ENCODE results near the gene EDC4.

GRCh38 chr16:67828651-67829050, 44.2 kb upstream of the EDC4 start:
- TF ChIP-seq, protein P1, sequence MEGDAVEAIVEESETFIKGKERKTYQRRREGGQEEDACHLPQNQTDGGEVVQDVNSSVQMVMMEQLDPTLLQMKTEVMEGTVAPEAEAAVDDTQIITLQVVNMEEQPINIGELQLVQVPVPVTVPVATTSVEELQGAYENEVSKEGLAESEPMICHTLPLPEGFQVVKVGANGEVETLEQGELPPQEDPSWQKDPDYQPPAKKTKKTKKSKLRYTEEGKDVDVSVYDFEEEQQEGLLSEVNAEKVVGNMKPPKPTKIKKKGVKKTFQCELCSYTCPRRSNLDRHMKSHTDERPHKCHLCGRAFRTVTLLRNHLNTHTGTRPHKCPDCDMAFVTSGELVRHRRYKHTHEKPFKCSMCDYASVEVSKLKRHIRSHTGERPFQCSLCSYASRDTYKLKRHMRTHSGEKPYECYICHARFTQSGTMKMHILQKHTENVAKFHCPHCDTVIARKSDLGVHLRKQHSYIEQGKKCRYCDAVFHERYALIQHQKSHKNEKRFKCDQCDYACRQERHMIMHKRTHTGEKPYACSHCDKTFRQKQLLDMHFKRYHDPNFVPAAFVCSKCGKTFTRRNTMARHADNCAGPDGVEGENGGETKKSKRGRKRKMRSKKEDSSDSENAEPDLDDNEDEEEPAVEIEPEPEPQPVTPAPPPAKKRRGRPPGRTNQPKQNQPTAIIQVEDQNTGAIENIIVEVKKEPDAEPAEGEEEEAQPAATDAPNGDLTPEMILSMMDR (conservative IDR thresholded peaks at IDR 0.05; ENCODE audit: low read depth, low read length), result no peak
- TF ChIP-seq EZH2 (IDR thresholded peaks at IDR 0.05; ENCODE audit: borderline replicate concordance, low read depth, low read length, poor library complexity, severe bottlenecking), result no peak

All from A673 (cell line).